Activated naive CD4-positive, alpha-beta T cell treated with Interleukin-2 at 50 U/mL for 16 hours (primary cell): Measurements from ENCODE around the gene TMPRSS3.

Experiments
- DNase-seq: peaks from one replicate; pipeline ENCODE4 v3.0.0-alpha.2; 2020

The TMPRSS3 gene

GRCh38 chr21:42330380-42331371 is 65.2 kb downstream of the TMPRSS3 start:
- no peak for DNase-seq

GRCh38 chr21:42324896-42325295 is 71.0 kb downstream of the TMPRSS3 start:
- DNase-seq = no peak
